Panc1 (cell line): ENCODE measurements around the gene P4HTM. TPM values are rescaled to one million over a fixed set of nuclear protein-coding genes. Genes with fewer than 3 reads are reported as not detected.

Experiments
- ATAC-seq: fragments of 200-7000 bp; cut with Tn5 transposase; 2 replicates; pipeline ENCODE4 v1.9.1; 2020; ENCODE audit warnings: mild to moderate bottlenecking, moderate library complexity
- BruUV-seq: library from RNA; stranded (reverse); fragments of 400-500 nt; replicated peaks from 2 replicates; lab custom pipeline; 2021; lab: Mats Ljungman, UMichigan
- CTCF ChIA-PET: fragments of 300-600 bp; sonication (Branson Sonifier 250); formaldehyde crosslinking; loops from one replicate; lab custom pipeline; 2022; ENCODE audit warnings: antibody characterized with exemption; lab: Charles Lee
- POLR2A ChIA-PET: fragments of 300-600 bp; sonication (Branson Sonifier 250); formaldehyde crosslinking; loops from one replicate; lab custom pipeline; 2022; ENCODE audit warnings: antibody characterized with exemption; lab: Charles Lee
- DNase-seq: peaks from one replicate; pipeline ENCODE4 v3.0.0-alpha.2; 2010; ENCODE audit warnings: low read depth, low spot score
- H3K27ac ChIP-seq: 2 replicates; pipeline ENCODE4 v1.5.1; 2011; ENCODE audit warnings: mild to moderate bottlenecking, low read length, inconsistent platforms
- H3K27me3 ChIP-seq: fragments of 200-500 bp; sonication (Bioruptor generic); 2 replicates; pipeline ENCODE4 v1.6.0; 2014; ENCODE audit warnings: low read length, inconsistent platforms; ENCODE audit not compliant: control insufficient read depth, insufficient read depth
- H3K36me3 ChIP-seq: fragments of 200-500 bp; sonication (Bioruptor generic); 2 replicates; pipeline ENCODE4 v1.5.1; 2014; ENCODE audit warnings: inconsistent platforms, mild to moderate bottlenecking, low read length, moderate library complexity; ENCODE audit not compliant: control insufficient read depth, insufficient read depth
- H3K4me1 ChIP-seq: 2 replicates; pipeline ENCODE4 v1.5.1; 2011; ENCODE audit warnings: inconsistent platforms, mild to moderate bottlenecking, low read length, moderate library complexity; ENCODE audit not compliant: control insufficient read depth, insufficient read depth
- H3K4me3 ChIP-seq, 2 experiments: 2 replicates each; pipeline ENCODE4 v1.5.1; 2011 to 2012; ENCODE audit warnings: low read depth in 2 of 2, low read length in 2 of 2, mild to moderate bottlenecking in 2 of 2, inconsistent platforms in 1 of 2, moderate library complexity in 1 of 2
- H3K9me3 ChIP-seq: fragments of 200-500 bp; sonication (Bioruptor generic); 2 replicates; pipeline ENCODE4 v1.5.1; 2014; ENCODE audit warnings: low read depth, mild to moderate bottlenecking, inconsistent platforms, low read length, moderate library complexity; ENCODE audit not compliant: control insufficient read depth, insufficient read depth
- CTCF ChIP-seq: fragments of 450-650 bp; IDR thresholded peaks from 2 replicates; pipeline ENCODE4 v1.5.1; 2017; ENCODE audit warnings: mild to moderate bottlenecking
- POLR2AphosphoS5 ChIP-seq: IDR thresholded peaks from 2 replicates; pipeline ENCODE4 v1.6.1; 2012; ENCODE audit warnings: mild to moderate bottlenecking, low read depth, low read length, moderate library complexity
- SIN3A ChIP-seq: IDR thresholded peaks from 2 replicates; pipeline ENCODE4 v1.6.1; 2012; ENCODE audit warnings: low read depth, mild to moderate bottlenecking, low read length, moderate library complexity, borderline replicate concordance; ENCODE audit not compliant: insufficient read depth
- TCF7L2 ChIP-seq: IDR thresholded peaks from 2 replicates; pipeline ENCODE4 v1.6.1; 2011; ENCODE audit warnings: mild to moderate bottlenecking, low read depth, low read length, inconsistent platforms
- in situ Hi-C: cut with HindIII; loops from 2 replicates; pipeline ENCODE4 v1.10.0; 2016; ENCODE audit warnings: low sequenced_read_pairs, low pct_unique_long_range_greater_than_20kb
- intact Hi-C: fragments of 100-400 bp; cut with micrococcal nuclease; formaldehyde crosslinking; loops from one replicate; pipeline ENCODE4 v1.10.0; 2022; ENCODE audit not compliant: unreplicated experiment
- total RNA-seq: library from RNA; stranded (reverse); gene quantifications from one replicate; pipeline ENCODE4 v1.2.1, GENCODE V29; 2021; ENCODE audit not compliant: unreplicated experiment
- TF ChIP-seq, protein P1 (sequence below), 2 experiments: IDR thresholded peaks; 2 replicates each; pipeline ENCODE4 v1.6.1; 2011 to 2012; ENCODE audit warnings: low read depth in 2 of 2, control low read depth in 1 of 2, low read length in 1 of 2, mild to moderate bottlenecking in 1 of 2, moderate library complexity in 1 of 2; ENCODE audit not compliant: insufficient read depth in 1 of 2

The P4HTM gene
- total RNA-seq, 1 experiment from 2014 or later, result 28.3 TPM

DNA sequence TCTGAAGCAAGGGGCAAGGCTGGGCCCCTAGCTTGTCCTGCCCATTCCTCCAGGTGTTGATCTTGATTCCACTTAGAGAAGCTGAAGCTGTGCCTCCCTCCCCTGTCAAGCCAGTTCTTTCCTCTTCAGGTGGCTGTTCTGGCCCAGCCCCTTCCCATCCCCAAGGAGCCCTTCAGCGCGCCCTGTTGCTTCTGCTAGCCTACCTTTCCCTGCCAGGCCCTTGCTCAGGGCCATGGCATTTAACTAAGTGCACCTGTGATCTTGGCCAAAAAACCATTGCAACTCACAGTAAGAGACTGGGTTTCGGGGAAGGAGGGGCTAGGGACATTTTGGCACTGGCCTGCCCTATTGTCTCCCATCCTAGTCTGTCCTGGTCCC, 15.3 kb downstream of the P4HTM start:
- H3K4me3 ChIP-seq, result no peak overlapping the region
- ChIA-PET CTCF (no interaction called here), POLR2A (no interaction called here)
- intact Hi-C loops, result no loop called here
- H3K27me3 ChIP-seq, result no peaks in the 10 kb centered on the region
- H3K36me3 ChIP-seq, result no peaks in the 10 kb centered on the region
- no peaks in the 10 kb centered on the region for H3K9me3 ChIP-seq
- peaks cover 13% of the 10 kb centered on the region for H3K4me1 ChIP-seq
- DNase-seq (no peak), ATAC-seq (no peak)
- in situ Hi-C loops, result no loop called here
- no TSS peak for BruUV-seq
- TF ChIP-seq POLR2AphosphoS5 (no peak), SIN3A (no peak), CTCF (no peak), TCF7L2 (no peak)
- TF ChIP-seq, protein P1, sequence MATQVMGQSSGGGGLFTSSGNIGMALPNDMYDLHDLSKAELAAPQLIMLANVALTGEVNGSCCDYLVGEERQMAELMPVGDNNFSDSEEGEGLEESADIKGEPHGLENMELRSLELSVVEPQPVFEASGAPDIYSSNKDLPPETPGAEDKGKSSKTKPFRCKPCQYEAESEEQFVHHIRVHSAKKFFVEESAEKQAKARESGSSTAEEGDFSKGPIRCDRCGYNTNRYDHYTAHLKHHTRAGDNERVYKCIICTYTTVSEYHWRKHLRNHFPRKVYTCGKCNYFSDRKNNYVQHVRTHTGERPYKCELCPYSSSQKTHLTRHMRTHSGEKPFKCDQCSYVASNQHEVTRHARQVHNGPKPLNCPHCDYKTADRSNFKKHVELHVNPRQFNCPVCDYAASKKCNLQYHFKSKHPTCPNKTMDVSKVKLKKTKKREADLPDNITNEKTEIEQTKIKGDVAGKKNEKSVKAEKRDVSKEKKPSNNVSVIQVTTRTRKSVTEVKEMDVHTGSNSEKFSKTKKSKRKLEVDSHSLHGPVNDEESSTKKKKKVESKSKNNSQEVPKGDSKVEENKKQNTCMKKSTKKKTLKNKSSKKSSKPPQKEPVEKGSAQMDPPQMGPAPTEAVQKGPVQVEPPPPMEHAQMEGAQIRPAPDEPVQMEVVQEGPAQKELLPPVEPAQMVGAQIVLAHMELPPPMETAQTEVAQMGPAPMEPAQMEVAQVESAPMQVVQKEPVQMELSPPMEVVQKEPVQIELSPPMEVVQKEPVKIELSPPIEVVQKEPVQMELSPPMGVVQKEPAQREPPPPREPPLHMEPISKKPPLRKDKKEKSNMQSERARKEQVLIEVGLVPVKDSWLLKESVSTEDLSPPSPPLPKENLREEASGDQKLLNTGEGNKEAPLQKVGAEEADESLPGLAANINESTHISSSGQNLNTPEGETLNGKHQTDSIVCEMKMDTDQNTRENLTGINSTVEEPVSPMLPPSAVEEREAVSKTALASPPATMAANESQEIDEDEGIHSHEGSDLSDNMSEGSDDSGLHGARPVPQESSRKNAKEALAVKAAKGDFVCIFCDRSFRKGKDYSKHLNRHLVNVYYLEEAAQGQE (IDR thresholded peaks at IDR 0.05; ENCODE audit: insufficient read depth in 1 of 2, low read depth in 2 of 2, low read length in 1 of 2), result no peak
- no peak overlapping the region; the same call in 1 of the 2 replicates for H3K27ac ChIP-seq

DNA sequence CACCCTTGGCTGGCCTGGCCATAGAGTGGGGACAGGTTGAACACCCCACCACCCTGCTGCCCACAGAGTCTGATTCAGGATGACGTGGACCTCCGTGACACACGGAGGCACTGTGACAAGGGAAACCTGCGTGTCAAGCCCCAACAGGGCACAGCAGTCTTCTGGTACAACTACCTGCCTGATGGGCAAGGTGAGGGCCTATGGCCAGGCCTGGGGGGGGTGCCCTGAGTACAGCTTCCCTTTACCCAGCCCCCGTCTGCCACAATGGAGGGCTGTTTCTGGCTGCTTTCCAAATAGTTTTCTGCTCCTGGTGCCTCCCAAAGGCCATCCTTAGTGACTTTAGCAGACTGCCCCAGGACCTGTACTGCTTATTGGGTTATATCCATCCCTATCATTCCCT, 16.0 kb downstream of the P4HTM start:
- intact Hi-C loops, result no loop called here
- TF ChIP-seq CTCF (no peak), POLR2AphosphoS5 (no peak), TCF7L2 (no peak), SIN3A (no peak)
- TF ChIP-seq, protein P1 (IDR thresholded peaks at IDR 0.05; ENCODE audit: insufficient read depth in 1 of 2, low read depth in 2 of 2, low read length in 1 of 2), result no peak

More for the DNA sequence above, 16.0 kb downstream of the P4HTM start:
- in situ Hi-C loops, result no loop called here
- no peaks in the 10 kb centered on the region for H3K36me3 ChIP-seq
- H3K27ac ChIP-seq, result peak overlapping the region; percentile 93
- no TSS peak for BruUV-seq
- no peaks in the 10 kb centered on the region for H3K27me3 ChIP-seq
- peak overlapping the region; percentile 82 to 85 for H3K4me3 ChIP-seq
- peaks cover 13% of the 10 kb centered on the region for H3K4me1 ChIP-seq
- H3K9me3 ChIP-seq, result no peaks in the 10 kb centered on the region
- ChIA-PET POLR2A (no interaction called here), CTCF (no interaction called here)
- DNase-seq, result no peak
- no peak for ATAC-seq
